ENCODE results near the gene CCDC61.

CCDC61 gene

DNA sequence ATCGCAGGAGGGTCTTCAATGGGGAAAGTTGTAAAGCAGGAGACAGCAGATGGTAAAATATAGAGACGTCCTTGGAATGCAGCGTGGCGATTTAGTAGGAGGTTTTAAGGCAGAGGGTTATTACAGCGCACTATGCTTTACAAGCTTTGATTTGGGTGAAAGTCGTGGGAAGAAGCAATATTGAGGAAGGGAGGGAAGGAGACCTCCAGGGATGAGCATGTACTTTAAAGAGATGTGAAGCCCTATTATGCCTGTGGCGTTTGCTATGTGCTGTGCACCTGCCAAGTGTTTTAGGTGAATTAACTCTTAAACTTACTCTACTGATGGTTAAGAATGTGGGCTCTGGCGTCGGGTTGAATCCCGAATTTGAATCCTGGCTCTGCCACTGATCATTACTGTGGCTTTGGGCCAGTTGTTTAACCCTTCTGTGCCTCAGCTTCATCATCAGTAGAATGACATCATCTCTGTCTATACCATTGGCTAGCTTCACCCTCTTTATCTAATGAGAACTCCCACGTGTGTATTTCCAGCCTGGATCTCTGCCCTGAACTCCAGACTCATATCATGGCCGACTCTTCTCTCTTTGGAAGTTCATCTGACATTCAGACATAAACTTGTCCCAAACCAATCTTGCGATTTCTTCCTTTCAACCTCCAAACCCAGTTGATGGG lies 583 bp downstream of the CCDC61 start:
- no peak overlapping the region for H3K4me3 Mint-ChIP-seq
- peaks cover 7% of the 10 kb centered on the region for H3K36me3 Mint-ChIP-seq (ENCODE audit: low read depth)
- no peak overlapping the region for H3K27ac Mint-ChIP-seq
- ATAC-seq (no peak), DNase-seq (no peak)
- no peaks in the 10 kb centered on the region for H3K9me3 Mint-ChIP-seq
- peaks cover 11% of the 10 kb centered on the region for H3K27me3 Mint-ChIP-seq
- peaks cover 23% of the 10 kb centered on the region for H3K4me1 Mint-ChIP-seq

DNA sequence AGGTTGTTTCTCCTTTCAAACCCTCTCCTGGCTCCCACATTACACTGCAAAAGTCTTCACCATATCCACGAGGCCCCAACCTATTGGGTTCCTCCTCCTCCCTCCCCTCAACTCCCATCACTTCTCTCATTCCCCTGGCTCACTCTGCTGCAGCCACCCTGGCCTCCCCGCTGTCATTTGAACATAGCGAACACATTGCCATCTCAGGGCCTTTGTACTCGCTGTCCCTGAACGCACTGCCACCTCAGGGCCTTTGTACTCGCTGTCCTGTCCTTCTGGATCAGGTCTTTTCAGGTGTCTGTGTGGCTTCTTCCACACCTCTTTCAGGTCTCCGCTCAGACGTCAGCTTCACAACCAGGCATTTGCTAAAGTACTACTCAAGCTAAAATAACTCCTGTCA lies 1.7 kb downstream of the CCDC61 start:
- Mint-ChIP-seq H3K9me3 (no peaks in the 10 kb centered on the region), H3K4me3 (no peak overlapping the region)

DNA sequence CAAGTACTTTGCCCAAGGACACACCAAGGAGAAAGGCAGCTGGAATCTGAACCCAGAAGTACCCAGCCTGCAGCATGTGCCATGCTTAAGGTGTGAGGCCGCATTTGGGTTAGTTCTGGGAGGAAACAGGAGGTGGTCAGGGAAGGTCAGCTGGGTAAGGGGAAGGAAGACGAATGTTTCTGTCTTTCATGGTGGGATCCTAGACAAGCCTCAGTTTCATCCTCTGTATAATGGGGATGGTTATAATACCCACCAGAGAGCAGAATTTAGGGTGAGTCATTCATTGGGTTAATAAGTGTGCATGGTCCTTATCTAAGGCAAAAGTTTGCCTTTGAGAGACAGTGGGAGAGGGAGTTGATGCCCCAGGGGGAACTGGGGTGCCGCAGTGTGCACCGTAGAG lies 3.6 kb downstream of the CCDC61 start:
- Mint-ChIP-seq H3K36me3 (ENCODE audit: low read depth) (peaks cover 7% of the 10 kb centered on the region), H3K4me3 (no peak overlapping the region)

More for the DNA sequence above, 1.7 kb downstream of the CCDC61 start:
- Mint-ChIP-seq H3K36me3 (ENCODE audit: low read depth) (peaks cover 7% of the 10 kb centered on the region), H3K4me1 (peaks cover 29% of the 10 kb centered on the region), H3K27me3 (peaks cover 11% of the 10 kb centered on the region), H3K27ac (no peak overlapping the region)
- ATAC-seq (no peak), DNase-seq (no peak)

DNA sequence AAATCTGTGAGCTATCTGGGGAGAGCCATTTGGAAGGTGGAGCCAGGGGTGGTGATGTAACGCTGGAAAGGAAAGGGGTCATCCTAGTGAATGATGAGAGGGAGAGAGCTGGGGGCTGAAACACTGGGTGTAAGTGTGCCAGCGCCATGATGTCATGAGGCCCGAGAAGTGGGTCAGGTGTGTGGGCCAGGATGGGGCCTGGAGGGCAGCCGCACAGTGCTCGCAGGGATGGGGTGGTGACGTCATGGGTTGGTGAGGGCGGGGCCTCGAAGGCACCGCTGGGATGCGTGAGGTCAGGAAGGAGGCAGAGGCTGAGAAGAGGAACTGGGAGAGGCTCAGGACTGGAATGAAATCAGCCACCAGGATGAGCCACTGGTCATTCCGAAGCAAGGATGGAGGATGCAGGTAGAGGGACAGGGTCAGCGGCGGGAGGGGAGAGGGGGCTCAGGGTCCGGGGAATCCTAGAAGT lies 4.4 kb downstream of the CCDC61 start:
- no peaks in the 10 kb centered on the region for H3K9me3 Mint-ChIP-seq
- no peak for DNase-seq
- no peak overlapping the region for H3K27ac Mint-ChIP-seq
- H3K36me3 Mint-ChIP-seq (ENCODE audit: low read depth): peaks cover 7% of the 10 kb centered on the region
- H3K27me3 Mint-ChIP-seq: peaks cover 11% of the 10 kb centered on the region
- peak overlapping the region; percentile 43 for H3K4me3 Mint-ChIP-seq
- no peak for ATAC-seq
- peaks cover 26% of the 10 kb centered on the region for H3K4me1 Mint-ChIP-seq

More for the DNA sequence above, 3.6 kb downstream of the CCDC61 start:
- Mint-ChIP-seq H3K27ac (no peak overlapping the region), H3K9me3 (no peaks in the 10 kb centered on the region), H3K27me3 (peaks cover 11% of the 10 kb centered on the region), H3K4me1 (peaks cover 29% of the 10 kb centered on the region)
- ATAC-seq: no peak
- no peak for DNase-seq

DNA sequence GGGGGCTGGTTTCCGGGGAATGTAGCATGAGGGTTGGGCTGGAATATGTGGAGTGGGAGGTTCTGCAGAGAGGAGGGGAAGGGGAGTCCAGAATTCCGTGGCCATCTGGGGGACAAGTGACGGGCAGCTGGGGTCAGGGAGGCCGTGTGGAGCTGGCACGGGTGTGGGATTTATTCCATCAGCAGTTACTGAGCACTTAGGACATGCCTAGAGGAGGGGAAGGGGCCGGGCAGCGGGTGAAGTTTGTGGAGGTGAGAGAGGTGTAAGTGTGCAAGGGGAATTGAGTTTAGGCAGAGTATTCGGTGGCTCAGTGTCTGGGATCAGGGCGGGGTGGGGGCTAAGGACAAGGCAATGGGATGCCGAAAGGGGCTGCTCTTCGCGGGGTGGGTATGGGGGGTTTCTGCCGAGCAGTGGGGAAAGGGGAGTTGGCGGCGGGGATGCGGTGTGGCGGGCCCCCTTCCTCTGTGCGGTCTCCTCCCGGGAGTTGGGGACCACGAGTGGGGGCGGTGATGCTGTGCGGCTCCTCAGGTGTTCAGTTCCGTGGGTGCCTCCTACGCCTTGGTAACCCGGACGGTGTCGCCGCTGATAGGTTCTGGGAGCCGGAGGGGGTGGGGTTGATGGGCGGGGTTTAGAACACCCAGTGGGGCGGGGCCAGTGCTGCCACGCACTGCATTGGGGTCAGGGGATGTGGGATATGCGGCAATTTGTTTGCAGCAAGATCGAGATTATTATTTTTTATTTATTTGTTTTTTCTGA lies 5.4 kb downstream of the CCDC61 start:
- no peaks in the 10 kb centered on the region for H3K9me3 Mint-ChIP-seq
- H3K36me3 Mint-ChIP-seq (ENCODE audit: low read depth): peaks cover 7% of the 10 kb centered on the region
- H3K4me1 Mint-ChIP-seq: peaks cover 26% of the 10 kb centered on the region
- ATAC-seq (peak; percentile 51), DNase-seq (peak; percentile 63)
- H3K4me3 Mint-ChIP-seq: peak overlapping the region; percentile 43
- peaks cover 11% of the 10 kb centered on the region for H3K27me3 Mint-ChIP-seq
- no peak overlapping the region for H3K27ac Mint-ChIP-seq

DNA sequence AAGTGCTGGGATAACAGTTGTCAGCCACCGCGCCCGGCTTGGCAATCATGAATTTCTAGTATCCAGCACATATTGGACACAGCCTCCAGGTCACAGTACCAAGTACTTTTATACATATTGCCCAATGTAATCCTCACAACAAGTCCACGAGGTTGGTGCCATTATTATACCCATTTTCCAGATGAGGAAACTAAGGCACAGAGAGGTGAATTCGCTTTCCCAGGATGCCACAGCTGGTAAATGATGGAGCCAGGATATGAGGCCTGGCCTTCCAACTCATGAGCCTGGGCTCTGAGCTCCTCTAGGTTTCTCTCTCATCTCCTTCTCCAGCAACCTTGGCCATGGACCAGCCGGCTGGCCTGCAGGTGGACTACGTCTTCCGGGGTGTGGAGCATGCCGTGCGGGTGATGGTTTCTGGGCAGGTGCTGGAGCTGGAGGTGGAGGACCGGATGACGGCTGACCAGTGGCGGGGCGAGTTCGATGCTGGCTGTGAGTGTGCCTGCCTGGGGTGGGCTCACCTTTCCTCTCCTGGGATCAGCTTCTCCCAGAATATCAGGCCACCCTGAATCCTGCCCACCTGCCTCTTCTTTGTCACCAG lies 7.5 kb downstream of the CCDC61 start:
- no peaks in the 10 kb centered on the region for H3K9me3 Mint-ChIP-seq

DNA sequence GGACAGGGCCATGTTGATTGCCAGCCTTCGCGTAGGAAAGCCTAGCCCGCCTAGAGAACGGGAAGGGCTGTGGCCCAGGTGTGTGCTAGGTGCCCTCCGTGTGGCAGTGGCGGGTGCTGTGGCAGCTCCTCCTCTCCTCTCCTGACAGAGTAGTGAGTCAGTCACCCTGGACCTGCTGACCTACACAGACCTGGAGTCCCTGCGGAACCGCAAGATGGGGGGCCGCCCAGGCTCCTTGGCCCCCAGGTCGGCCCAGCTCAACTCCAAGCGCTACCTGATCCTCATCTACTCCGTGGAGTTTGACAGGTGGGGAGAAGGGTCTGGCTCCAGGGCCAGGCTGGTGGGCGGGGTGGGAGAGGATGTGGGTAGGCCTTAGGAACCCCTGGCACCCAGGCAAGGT lies 11.1 kb downstream of the CCDC61 start:
- Mint-ChIP-seq H3K4me1 (peaks cover 2% of the 10 kb centered on the region), H3K4me3 (no peak overlapping the region), H3K36me3 (ENCODE audit: low read depth) (peaks cover 11% of the 10 kb centered on the region), H3K27me3 (no peaks in the 10 kb centered on the region), H3K27ac (no peak overlapping the region), H3K9me3 (no peaks in the 10 kb centered on the region)
- ATAC-seq: no peak
- DNase-seq: no peak

More for the DNA sequence above, 7.5 kb downstream of the CCDC61 start:
- Mint-ChIP-seq H3K4me3 (no peak overlapping the region), H3K36me3 (ENCODE audit: low read depth) (peaks cover 6% of the 10 kb centered on the region), H3K4me1 (peaks cover 26% of the 10 kb centered on the region), H3K27me3 (peaks cover 11% of the 10 kb centered on the region), H3K27ac (no peak overlapping the region)
- ATAC-seq: no peak
- DNase-seq: no peak

DNA sequence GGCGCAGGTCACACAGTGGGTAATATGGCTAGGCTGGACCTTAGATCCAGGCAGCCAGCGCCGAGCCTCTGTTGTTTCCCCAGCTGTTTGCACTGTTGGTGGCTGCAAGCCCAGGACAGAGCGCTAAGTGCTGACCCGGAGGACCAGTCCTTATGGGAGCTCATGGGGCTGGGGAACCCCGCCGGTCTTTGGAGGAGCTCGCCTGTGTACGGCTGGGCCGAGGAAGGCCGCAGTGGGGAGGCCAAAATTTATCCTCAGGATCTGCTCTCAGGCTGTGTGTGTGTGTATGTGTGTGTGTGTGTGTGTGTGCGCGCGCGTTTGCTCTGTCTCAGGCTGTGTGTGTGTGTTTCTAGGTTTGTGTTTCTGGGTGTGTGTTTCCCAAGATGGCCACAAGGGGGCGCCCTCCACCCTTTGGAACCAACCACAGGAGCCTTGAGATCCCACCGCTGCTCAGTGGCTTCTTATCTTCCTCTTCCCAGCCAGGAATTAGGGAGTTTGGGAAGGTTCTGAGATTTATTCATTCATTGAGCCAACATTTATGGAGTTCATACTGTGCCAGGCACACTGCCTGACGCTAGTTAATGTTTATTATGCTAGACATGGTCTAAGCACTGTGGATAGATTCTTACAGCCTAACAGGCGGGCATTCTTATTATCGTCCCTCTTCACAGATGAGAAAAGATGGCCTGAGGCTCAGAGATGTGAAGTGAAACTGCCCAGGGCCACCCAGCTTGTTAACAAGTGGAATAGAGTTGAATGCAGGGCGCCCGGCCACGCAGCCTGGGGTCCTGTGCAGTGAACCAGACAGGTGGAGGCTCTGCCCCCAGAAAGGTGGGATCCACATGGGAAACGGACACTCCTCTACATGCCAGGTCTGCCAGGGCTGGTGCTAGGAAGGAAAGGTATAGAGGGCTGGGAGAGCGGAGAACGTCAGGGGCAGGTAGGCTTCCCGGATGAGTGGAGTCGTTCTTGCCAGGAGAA lies 14.6 kb downstream of the CCDC61 start:
- ATAC-seq (peak; percentile 65), DNase-seq (peak; percentile 69)
- Mint-ChIP-seq H3K4me3 (no peak overlapping the region), H3K36me3 (ENCODE audit: low read depth) (peaks cover 12% of the 10 kb centered on the region), H3K4me1 (peaks cover 6% of the 10 kb centered on the region), H3K27me3 (peaks cover 6% of the 10 kb centered on the region), H3K9me3 (no peaks in the 10 kb centered on the region), H3K27ac (no peak overlapping the region)

DNA sequence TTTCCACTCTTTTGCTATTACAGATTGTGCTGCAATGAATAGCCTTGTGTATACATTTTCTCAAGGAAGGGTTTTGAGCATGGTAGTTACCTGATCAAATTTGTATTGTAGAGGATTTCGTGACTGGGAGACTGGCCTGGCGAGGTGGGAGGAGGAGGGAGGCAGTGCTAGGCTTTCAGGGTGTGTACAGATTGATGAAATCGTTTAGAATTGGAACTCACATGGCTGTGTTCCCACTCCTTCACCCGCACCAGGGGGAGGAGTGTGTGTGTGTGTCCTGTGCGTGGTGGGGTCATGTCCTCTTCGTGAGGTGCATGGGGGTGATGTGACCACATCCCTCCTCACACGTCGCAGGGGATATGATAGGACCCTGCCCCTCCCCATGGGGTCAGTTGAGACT lies 19.3 kb downstream of the CCDC61 start:
- Mint-ChIP-seq H3K9me3 (no peaks in the 10 kb centered on the region), H3K4me1 (peaks cover 18% of the 10 kb centered on the region), H3K27me3 (peaks cover 15% of the 10 kb centered on the region)

DNA sequence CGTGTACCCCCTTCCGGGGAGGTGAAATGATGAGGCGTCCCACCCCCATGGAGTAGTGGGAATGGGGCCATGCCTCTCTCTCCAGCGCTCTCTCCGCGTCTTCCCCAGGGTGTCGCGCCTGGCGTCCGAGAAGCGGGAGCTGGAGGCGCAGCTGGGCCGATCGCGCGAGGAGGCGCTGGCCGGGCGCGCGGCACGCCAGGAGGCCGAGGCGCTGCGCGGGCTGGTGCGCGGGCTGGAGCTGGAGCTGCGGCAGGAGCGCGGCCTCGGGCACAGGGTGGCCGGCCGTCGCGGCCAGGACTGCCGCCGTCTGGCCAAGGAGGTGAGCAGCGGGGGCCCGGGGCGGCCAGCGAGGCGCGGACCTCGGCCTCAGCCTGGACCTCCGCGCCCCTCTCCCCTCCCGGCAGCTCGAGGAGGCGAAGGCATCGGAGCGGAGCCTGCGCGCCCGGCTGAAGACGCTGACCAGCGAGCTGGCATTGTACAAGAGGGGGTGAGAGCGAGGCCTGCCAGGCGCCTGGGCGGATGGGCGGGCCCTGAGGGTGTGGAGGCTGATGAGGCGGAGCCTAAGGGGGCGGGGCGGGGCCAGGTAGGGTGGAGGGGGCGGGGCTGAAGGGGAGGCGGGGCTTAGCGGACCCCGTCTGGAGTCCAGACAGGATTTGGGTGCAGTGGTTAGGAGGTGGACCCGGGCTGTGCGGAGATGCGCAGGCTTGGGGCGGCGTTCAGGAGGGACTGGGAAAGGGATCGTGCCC lies 19.8 kb downstream of the CCDC61 start:
- H3K27me3 Mint-ChIP-seq: peaks cover 15% of the 10 kb centered on the region
- peak; percentile 67 for DNase-seq
- H3K36me3 Mint-ChIP-seq (ENCODE audit: low read depth): peaks cover 4% of the 10 kb centered on the region
- ATAC-seq: peak; percentile 62
- H3K4me3 Mint-ChIP-seq: peak overlapping the region; percentile 51
- no peak overlapping the region for H3K27ac Mint-ChIP-seq
- H3K9me3 Mint-ChIP-seq: no peaks in the 10 kb centered on the region
- peaks cover 18% of the 10 kb centered on the region for H3K4me1 Mint-ChIP-seq

More for the DNA sequence above, 19.3 kb downstream of the CCDC61 start:
- ATAC-seq: no peak
- Mint-ChIP-seq H3K4me3 (peak overlapping the region; percentile 12), H3K27ac (no peak overlapping the region), H3K36me3 (ENCODE audit: low read depth) (peaks cover 7% of the 10 kb centered on the region)
- no peak for DNase-seq

DNA sequence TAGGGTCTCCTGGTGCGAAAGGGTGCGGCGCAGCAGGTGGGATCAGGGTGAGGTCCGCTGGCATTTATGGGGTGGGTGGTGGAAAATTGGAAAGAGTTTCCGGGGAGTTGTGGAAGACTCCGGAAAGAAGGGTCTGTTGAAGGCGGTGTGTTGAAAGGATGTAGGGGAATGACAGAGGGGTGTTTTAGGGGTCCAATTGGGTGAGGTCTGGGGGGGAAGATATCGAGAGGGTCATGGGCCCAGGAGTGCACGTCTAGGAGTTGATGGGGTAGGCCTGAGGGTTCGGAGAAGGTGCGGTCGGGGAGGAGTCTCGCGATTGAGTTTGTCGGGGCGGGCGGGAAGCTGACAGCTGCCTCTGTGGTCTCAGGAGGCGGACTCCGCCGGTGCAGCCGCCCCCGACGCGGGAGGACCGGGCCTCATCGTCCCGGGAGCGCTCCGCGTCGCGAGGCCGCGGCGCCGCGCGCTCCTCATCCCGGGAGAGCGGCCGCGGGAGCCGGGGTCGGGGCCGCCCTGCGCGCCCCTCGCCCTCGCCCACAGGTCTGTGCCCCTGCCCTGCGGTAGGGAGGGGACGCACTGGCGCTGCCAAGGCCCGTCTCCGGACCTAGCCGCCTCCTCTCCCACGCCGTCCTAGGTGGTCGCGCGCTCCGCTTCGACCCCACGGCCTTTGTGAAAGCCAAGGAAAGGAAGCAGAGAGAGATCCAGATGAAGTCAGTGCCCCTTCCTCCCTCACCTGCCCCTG lies 20.6 kb downstream of the CCDC61 start:
- ATAC-seq: peak; percentile 38
- peak overlapping the region; percentile 78 for H3K4me3 Mint-ChIP-seq
- no peak overlapping the region for H3K27ac Mint-ChIP-seq
- H3K9me3 Mint-ChIP-seq: no peaks in the 10 kb centered on the region
- peak; percentile 49 for DNase-seq
- H3K36me3 Mint-ChIP-seq (ENCODE audit: low read depth): peaks cover 1% of the 10 kb centered on the region
- H3K4me1 Mint-ChIP-seq: peaks cover 18% of the 10 kb centered on the region
- peaks cover 15% of the 10 kb centered on the region for H3K27me3 Mint-ChIP-seq

DNA sequence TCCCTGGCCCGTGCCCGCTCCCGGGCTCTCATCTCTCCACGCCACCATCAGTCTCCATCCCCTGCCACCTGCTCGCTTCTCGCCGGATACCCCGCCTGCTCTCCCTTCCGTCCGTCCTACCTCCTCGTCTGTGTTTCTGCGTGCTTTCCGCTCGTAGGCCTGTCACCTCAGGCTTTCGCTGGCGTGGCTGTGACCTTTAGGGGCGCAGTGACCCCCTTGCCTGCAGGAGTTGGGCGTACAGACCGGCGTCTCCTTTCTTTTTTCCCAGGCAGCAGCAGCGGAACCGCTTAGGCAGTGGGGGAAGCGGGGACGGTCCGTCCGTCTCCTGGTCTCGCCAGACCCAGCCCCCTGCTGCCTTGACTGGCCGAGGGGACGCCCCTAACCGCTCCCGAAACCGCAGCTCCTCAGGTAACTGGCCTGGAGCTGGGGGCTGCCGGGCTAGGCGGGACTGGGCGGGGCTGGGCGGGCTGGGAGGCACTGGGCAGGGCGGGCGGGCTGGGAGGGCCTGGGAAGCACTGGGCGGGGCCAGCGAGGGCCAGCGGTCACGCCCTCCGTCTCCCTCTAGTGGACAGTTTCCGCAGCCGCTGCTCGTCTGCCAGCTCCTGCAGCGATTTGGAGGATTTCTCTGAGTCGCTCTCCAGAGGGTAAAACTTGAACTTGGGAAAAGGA lies 21.3 kb downstream of the CCDC61 start:
- peak; percentile 85 for DNase-seq
- H3K27ac Mint-ChIP-seq: no peak overlapping the region
- peaks cover 15% of the 10 kb centered on the region for H3K27me3 Mint-ChIP-seq
- H3K4me3 Mint-ChIP-seq: peak overlapping the region; percentile 78
- peaks cover 18% of the 10 kb centered on the region for H3K4me1 Mint-ChIP-seq
- H3K36me3 Mint-ChIP-seq (ENCODE audit: low read depth): peaks cover 1% of the 10 kb centered on the region
- no peaks in the 10 kb centered on the region for H3K9me3 Mint-ChIP-seq
- peak; percentile 64 for ATAC-seq

All from activated naive CD8-positive, alpha-beta T cell treated with anti-CD3 and anti-CD28 coated beads, Interleukin-2, amount 50 U/mL, for 24 hours (primary cell).